Sigmoid colon (tissue), 7 donors: Measurements from ENCODE around the gene PSKH1. TPM values are rescaled to one million over a fixed set of nuclear protein-coding genes. Genes with fewer than 3 reads are reported as not detected.

Experiments
- DNase-seq: peaks from one replicate; pipeline ENCODE4 v3.0.0-alpha.2; 2019
- H3K27ac ChIP-seq, 4 donors: fragments of 200-600 bp; sonication (generic); one replicate each; pipeline ENCODE4 v1.5.1; 2016 to 2019; ENCODE audit warnings: mild to moderate bottlenecking in 1 of 4
- H3K27me3 ChIP-seq, 3 donors: fragments of 200-600 bp; sonication (generic); one replicate each; pipeline ENCODE4 v1.5.1; 2019; ENCODE audit warnings: mild to moderate bottlenecking in 1 of 3
- H3K36me3 ChIP-seq, 4 donors: fragments of 200-600 bp; sonication (generic); one replicate each; pipeline ENCODE4 v1.5.1; 2016 to 2019
- H3K4me1 ChIP-seq, 4 donors: fragments of 200-600 bp; sonication (generic); one replicate each; pipeline ENCODE4 v1.5.1; 2017 to 2019
- H3K4me3 ChIP-seq, 4 donors: fragments of 200-600 bp; sonication (generic); one replicate each; pipeline ENCODE4 v1.5.1; 2017 to 2019; ENCODE audit warnings: mild to moderate bottlenecking in 2 of 4, moderate library complexity in 1 of 4
- H3K9me3 ChIP-seq, 4 donors: fragments of 200-600 bp in 3 of 4; sonication (generic) in 3 of 4; one replicate each; pipeline versions ENCODE4 v1.5.1 to v1.6.1; 2013 to 2019
- CTCF ChIP-seq, 4 experiments: fragments of 450-650 bp in 3 of 4; fragments of 200-600 bp in 1 of 4; IDR thresholded peaks; one replicate each; pipeline ENCODE4 v1.5.1; 2016 to 2019; ENCODE audit warnings: antibody characterized with exemption in 4 of 4, mild to moderate bottlenecking in 3 of 4, moderate library complexity in 2 of 4
- EP300 ChIP-seq, 4 donors: sonication (generic); formaldehyde crosslinking; IDR thresholded peaks; one replicate each; pipeline ENCODE4 v1.6.1; 2017; ENCODE audit warnings: antibody characterized with exemption in 4 of 4
- POLR2A ChIP-seq, 2 donors: fragments of 450-650 bp; IDR thresholded peaks; one replicate each; pipeline ENCODE4 v1.6.1; 2016; ENCODE audit warnings: antibody characterized with exemption in 2 of 2, mild to moderate bottlenecking in 2 of 2, moderate library complexity in 2 of 2
- POLR2AphosphoS5 ChIP-seq, 4 donors: sonication (generic); formaldehyde crosslinking; IDR thresholded peaks; one replicate each; pipeline ENCODE4 v1.6.1; 2017; ENCODE audit warnings: antibody characterized with exemption in 4 of 4
- WGBS, 2 donors: extraction: QIAGEN DNeasy Blood & Tissue Kit; methylation state at CpG; one replicate each; pipeline ENCODE4 v1.1.7; 2013; 5-methylcytosine and 5-hydroxymethylcytosine counted together
- intact Hi-C: fragments of 100-400 bp; cut with DNase I; formaldehyde crosslinking; loops from one replicate; pipeline ENCODE4 v1.15.1; 2023
- polyA plus RNA-seq, 3 donors: library from polyadenylated mRNA; stranded (reverse); fragments of 200-250 nt; gene quantifications; one replicate each; pipeline ENCODE4 v1.2.3, GENCODE V29; 2013
- total RNA-seq, 4 donors: library from RNA; depleted of rRNA; stranded (reverse); fragments of >200 nt; gene quantifications; one replicate each; pipeline ENCODE4 v1.1.0, GENCODE V29; 2016
- donor health status: healthy with polysubstance abuse.
- donor health status: Bipolar disorder and iron deficiency.
- donor health status: healthy.

PSKH1 gene
- total and polyA plus RNA-seq, 7 donors = 13.9 to 29.2 (median 20.8) TPM

GRCh38 chr16:67880584-67880983 is 12.5 kb upstream of the PSKH1 start:
- TF ChIP-seq CTCF (IDR thresholded peaks at IDR 0.05) = no peak
- no peaks in the 10 kb centered on the region for H3K9me3 ChIP-seq
- H3K36me3 ChIP-seq = peaks cover 66 to 81% (median 73%) of the 10 kb centered on the region in 4 donors
- no peak overlapping the region for H3K27ac ChIP-seq
- peaks cover 0 to 21% (median 17%) of the 10 kb centered on the region in 4 donors for H3K4me1 ChIP-seq
- whole genome bisulfite sequencing, 2 donors = 92 to 95% methylated on average over 13 of the region's 13 CpGs
- H3K27me3 ChIP-seq = no peaks in the 10 kb centered on the region
- intact Hi-C loops = loop anchor here (5.0 kb wide), 1 partner anchor 162 kb away; no protein-coding TSS in a partner anchor
- DNase-seq = no peak
- no peak overlapping the region for H3K4me3 ChIP-seq

DNA sequence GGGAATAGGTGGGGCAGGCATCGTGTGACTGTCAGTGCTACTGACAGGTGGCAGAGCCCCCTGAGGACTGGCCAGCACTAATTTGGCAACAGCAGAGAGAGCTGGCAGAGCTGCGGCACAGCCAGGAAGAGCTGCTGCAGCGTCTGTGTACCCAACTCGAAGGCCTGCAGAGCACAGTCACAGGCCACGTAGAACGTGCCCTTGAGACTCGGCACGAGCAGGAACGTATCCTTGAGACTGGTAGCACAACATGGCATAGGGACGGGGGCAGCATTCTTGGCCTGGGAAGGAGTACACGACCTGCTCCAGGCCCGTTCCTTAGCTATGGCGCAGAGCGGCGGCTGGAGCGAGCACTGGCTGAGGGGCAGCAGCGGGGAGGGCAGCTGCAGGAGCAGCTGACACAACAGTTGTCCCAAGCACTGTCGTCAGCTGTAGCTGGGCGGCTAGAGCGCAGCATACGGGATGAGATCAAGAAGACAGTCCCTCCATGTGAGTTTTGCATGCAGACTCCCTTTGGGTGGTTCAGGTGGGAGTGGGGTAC is 11.4 kb upstream of the PSKH1 start:
- intact Hi-C loops = loop anchor here (5.0 kb wide), 1 partner anchor 161 kb away; no protein-coding TSS in a partner anchor
- Histone ChIP-seq H3K36me3 (peaks cover 66 to 75% (median 68%) of the 10 kb centered on the region in 4 donors), H3K27ac (no peak overlapping the region), H3K27me3 (no peaks in the 10 kb centered on the region), H3K4me3 (no peak overlapping the region), H3K4me1 (peaks cover 0 to 13% (median 9%) of the 10 kb centered on the region in 4 donors), H3K9me3 (no peaks in the 10 kb centered on the region)
- no peak for DNase-seq
- no peak for TF ChIP-seq POLR2A (IDR thresholded peaks at IDR 0.05)
- no peak for TF ChIP-seq CTCF (IDR thresholded peaks at IDR 0.05)
- no peak for TF ChIP-seq EP300 (IDR thresholded peaks at IDR 0.05)
- TF ChIP-seq POLR2AphosphoS5 (IDR thresholded peaks at IDR 0.05) = no peak
- 92 to 93% methylated on average over 21 of the region's 21 CpGs for WGBS, 2 donors

GRCh38 chr16:67882374-67883145 is 10.5 kb upstream of the PSKH1 start:
- peaks cover 0 to 13% (median 9%) of the 10 kb centered on the region in 4 donors for H3K4me1 ChIP-seq
- no peak overlapping the region for H3K4me3 ChIP-seq
- H3K27ac ChIP-seq = no peak overlapping the region
- no peak for DNase-seq
- no peak for TF ChIP-seq CTCF (IDR thresholded peaks at IDR 0.05)
- no peak for TF ChIP-seq POLR2AphosphoS5 (IDR thresholded peaks at IDR 0.05)
- TF ChIP-seq EP300 (IDR thresholded peaks at IDR 0.05) = no peak
- no peak for TF ChIP-seq POLR2A (IDR thresholded peaks at IDR 0.05)
- intact Hi-C loops = loop anchor here (1.0 to 5.0 kb wide), 2 partner anchors 46 to 160 kb away; no protein-coding TSS in a partner anchor
- 81 to 85% methylated on average over 18 of the region's 18 CpGs for WGBS, 2 donors
- H3K9me3 ChIP-seq = no peaks in the 10 kb centered on the region
- H3K27me3 ChIP-seq = no peaks in the 10 kb centered on the region
- H3K36me3 ChIP-seq = peaks cover 58 to 66% (median 60%) of the 10 kb centered on the region in 4 donors

- Histone ChIP-seq H3K4me3 (no peak overlapping the region), H3K9me3 (no peaks in the 10 kb centered on the region), H3K36me3 (peaks cover 51 to 59% (median 52%) of the 10 kb centered on the region in 4 donors), H3K4me1 (peaks cover 0 to 13% (median 9%) of the 10 kb centered on the region in 4 donors), H3K27ac (peak overlapping the region in 2 of 4 donors; percentile 64 to 69), H3K27me3 (no peaks in the 10 kb centered on the region)
- intact Hi-C loops = loop anchor here (1.0 to 5.0 kb wide), 2 partner anchors 45 to 159 kb away; no protein-coding TSS in a partner anchor
- TF ChIP-seq POLR2AphosphoS5 (IDR thresholded peaks at IDR 0.05) = no peak
- no peak for TF ChIP-seq EP300 (IDR thresholded peaks at IDR 0.05)
- no peak for TF ChIP-seq CTCF (IDR thresholded peaks at IDR 0.05)
- TF ChIP-seq POLR2A (IDR thresholded peaks at IDR 0.05) = no peak
- DNase-seq = no peak
- 52 to 68% methylated on average over 6 of the region's 6 CpGs for WGBS, 2 donors
Measured at GRCh38 chr16:67883146-67883871, 9.7 kb upstream of the PSKH1 start.
